KG1 (cell line): ENCODE measurements around the gene VPS4B.

ENCODE experiments used
- DNase-seq: peaks from one replicate; lab custom pipeline; 2025; lab: John Stamatoyannopoulos, UW

Gene VPS4B

GRCh38 chr18:63430526-63430925, 8.2 kb upstream of the VPS4B start:
- DNase-seq = no peak

- no peak for DNase-seq
Measured at GRCh38 chr18:63427558-63427957, 5.3 kb upstream of the VPS4B start.

DNA sequence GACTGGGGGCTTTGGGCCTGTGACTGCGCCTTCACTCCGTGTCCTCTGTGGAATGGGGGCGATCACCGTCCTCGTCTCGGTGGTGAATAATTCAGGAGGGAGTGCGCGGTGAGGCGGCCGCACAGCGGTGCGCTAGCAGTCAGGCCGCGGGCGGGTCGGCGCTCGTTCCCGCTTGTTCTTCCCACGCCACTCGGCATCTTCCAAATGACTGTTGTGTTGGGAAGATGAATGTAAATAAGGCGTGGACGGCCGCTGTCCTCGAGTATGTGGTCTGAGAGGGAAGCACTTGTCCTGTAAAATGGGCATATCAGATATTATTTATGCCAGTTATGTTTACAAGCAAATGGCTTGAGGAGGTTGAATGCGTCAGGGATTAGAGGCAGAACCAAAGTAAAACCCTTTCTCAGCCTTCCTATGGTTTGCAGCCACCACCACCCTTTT, 608 bp upstream of the VPS4B start:
- no peak for DNase-seq

GRCh38 chr18:63421514-63421913, 762 bp downstream of the VPS4B start:
- DNase-seq = no peak

GRCh38 chr18:63412953-63413352, 9.3 kb downstream of the VPS4B start:
- no peak for DNase-seq

GRCh38 chr18:63410792-63411191, 11.5 kb downstream of the VPS4B start:
- DNase-seq = no peak

DNA sequence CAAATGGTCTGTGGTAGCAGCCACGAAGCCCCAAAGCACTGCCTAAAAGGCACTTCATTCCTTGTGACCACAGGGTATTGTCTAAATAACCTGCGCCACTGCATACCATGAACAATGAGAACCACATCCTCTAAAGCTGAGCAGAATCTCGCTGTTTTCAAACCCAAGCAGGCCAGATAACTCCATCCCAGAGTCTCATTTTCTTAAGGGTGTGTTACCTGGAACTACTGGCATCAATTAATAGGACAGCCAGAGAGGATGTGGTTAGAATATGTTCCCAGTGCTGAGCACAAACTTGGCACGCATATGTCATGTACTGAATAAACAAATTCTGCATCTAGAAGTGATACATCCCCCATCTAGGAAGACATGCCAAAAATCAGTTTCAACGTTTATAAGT, 13.0 kb downstream of the VPS4B start:
- DNase-seq = no peak

DNA sequence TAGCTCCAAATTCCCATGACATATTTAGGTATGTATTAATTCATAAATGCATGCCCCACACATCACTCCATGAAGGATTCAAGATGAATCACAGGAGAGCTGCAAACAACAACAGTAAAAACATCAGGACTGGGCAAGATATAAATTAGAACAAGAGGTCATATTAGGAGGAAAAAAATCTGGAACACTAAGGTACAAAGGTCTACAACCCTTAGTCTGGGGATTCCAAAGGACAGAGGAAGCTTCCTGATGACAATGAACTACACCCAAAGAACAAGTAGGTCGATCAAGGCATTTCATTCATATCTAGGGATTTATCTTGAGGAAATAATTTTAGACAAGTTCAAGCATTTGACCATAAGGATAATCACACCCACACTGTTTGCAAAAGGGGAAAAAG, 14.5 kb downstream of the VPS4B start:
- DNase-seq = no peak

DNA sequence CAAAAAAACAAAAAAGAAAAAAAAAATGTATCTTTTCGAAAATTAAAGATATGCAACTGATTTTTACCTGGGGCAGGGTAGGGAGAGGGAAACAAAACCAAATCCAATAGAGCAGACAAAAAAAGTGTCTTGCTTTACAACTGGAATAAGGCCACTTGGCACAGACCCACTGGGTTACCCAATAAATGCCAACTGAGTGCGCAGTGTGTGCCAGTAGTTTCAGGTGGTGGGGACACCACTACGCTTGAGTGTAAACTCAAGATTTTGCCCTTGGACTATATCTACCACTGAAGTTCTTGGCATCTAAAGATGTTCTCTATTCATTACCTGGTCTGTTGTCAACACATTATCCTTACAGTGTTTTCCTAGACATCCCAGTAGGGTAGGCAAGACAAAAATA, 16.3 kb downstream of the VPS4B start:
- no peak for DNase-seq

- DNase-seq = no peak
Measured at GRCh38 chr18:63402246-63403162, 19.8 kb downstream of the VPS4B start.

- no peak for DNase-seq
Measured at GRCh38 chr18:63399300-63399699, 23.0 kb downstream of the VPS4B start.

GRCh38 chr18:63397349-63397748, 24.9 kb downstream of the VPS4B start:
- DNase-seq = no peak

- no peak for DNase-seq
Measured at GRCh38 chr18:63395503-63395902, 26.8 kb downstream of the VPS4B start.

DNA sequence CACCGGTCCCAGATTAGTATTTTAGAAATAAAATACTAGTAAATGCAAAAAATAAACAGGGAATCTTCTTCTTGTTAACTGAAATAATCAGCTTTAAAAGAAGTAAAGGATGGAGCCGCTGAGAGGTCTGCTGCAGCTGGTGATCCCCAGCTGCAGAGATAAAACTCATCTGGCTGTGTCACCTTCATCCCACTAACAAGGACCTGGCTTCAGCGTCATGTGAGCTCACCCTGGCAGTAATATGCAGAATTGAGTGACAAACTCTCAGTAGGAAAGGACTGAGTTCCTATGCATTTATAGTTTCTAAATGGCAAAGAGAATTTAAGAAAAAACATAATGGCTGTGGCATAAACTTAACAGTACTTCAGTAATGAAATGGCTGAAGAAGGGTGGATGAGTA, 27.3 kb downstream of the VPS4B start:
- no peak for DNase-seq

GRCh38 chr18:63387861-63388260, 34.4 kb downstream of the VPS4B start:
- no peak for DNase-seq

GRCh38 chr18:63382843-63383242, 39.4 kb downstream of the VPS4B start:
- DNase-seq = no peak

DNA sequence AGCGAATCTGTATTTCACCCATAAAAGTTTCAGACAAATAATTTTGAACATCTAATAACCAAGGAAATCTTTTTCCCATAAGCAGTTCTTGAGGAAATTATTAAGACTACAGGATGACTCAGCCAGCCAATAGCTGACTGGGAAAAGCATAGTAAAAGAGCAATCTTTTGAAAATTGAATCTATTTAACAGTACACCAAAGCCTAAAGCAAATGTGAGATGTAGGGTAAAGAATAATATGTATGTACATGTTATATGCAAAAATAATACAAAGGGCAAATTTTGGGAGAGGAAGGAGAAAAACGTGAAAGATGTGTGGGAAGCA, 42.7 kb downstream of the VPS4B start:
- no peak for DNase-seq

- no peak for DNase-seq
Measured at GRCh38 chr18:63378919-63379638, 43.2 kb downstream of the VPS4B start.

GRCh38 chr18:63377275-63377980, 44.8 kb downstream of the VPS4B start:
- no peak for DNase-seq

- no peak for DNase-seq
Measured at GRCh38 chr18:63376538-63376937, 45.7 kb downstream of the VPS4B start.

DNA sequence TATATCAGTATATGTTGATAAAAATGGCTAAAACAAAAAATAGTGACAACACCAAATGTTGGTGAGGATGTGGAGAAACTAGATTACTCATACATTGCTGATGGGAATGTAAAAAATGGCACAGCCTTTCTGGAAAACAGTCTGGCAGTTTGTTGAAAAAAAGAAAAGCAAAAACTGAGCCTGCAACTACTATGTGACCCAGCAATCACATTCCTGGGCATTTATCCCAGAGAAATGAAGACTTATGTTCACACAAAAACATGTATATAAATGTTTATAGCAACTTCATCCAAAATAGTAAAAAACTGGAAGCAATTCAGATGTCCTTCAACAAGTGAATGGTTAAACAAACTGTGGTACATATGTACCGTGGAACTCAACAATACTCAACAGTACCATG, 47.7 kb downstream of the VPS4B start:
- DNase-seq = no peak

- no peak for DNase-seq
Measured at GRCh38 chr18:63373161-63373560, 49.1 kb downstream of the VPS4B start.

- DNase-seq = no peak
Measured at GRCh38 chr18:63368611-63369010, 53.7 kb downstream of the VPS4B start.
